HepG2 (cell line): ENCODE data around the gene KCNMA1. TPM values are rescaled to one million over a fixed set of nuclear protein-coding genes. Genes with fewer than 3 reads are reported as not detected.

Source experiments
- ATAC-seq: fragments of 200-7000 bp; cut with Tn5 transposase; 3 replicates; pipeline ENCODE4 v1.9.1; 2020; ENCODE audit warnings: mild to moderate bottlenecking, moderate library complexity
- BruUV-seq: library from RNA; stranded (reverse); fragments of 400-500 nt; replicated peaks from 2 replicates; lab custom pipeline; 2021; lab: Mats Ljungman, UMichigan
- CTCF ChIA-PET: fragments of 300-600 bp; formaldehyde crosslinking; extraction: SDS; loops from one replicate; lab custom pipeline; 2021; ENCODE audit warnings: low total read pairs, inconsistent platforms, low intra/inter-chr PET ratio; lab: Yijun Ruan, JAX
- POLR2A ChIA-PET: fragments of 350-600 bp; sonication (Branson Sonifier 250); formaldehyde crosslinking; loops from one replicate; lab custom pipeline; 2020; ENCODE audit warnings: antibody characterized with exemption, inconsistent platforms; lab: Yijun Ruan, JAX
- DNase-seq: peaks from one replicate; pipeline ENCODE4 v3.0.0-alpha.2; 2015; ENCODE audit warnings: low spot score
- FAIRE-seq: peaks from 3 replicates; lab custom pipeline; 2011; peaks lifted over from hg19 to GRCh38; lab: Jason Lieb, UNC
- H2AFZ ChIP-seq: one replicate; pipeline ENCODE4 v1.6.1; 2011; ENCODE audit warnings: low read length, inconsistent platforms
- H3K27ac ChIP-seq: fragments of 300-600 bp; 3 replicates; pipeline ENCODE4 v1.8.0; 2011; ENCODE audit warnings: mixed run types, mild to moderate bottlenecking, mixed read lengths, low read length, inconsistent platforms; ENCODE audit not compliant: insufficient read depth; ENCODE audit errors: extremely low read length
- H3K27me3 ChIP-seq, 2 experiments: fragments of 200-600 bp in 1 of 2; 2 replicates in 1 of 2; 3 replicates in 1 of 2; pipeline versions ENCODE4 v1.6.0 to v1.8.0; 2011; ENCODE audit warnings: low read length in 2 of 2, mild to moderate bottlenecking in 2 of 2, moderate library complexity in 2 of 2, inconsistent platforms in 1 of 2; ENCODE audit not compliant: insufficient read depth in 2 of 2, control insufficient read depth in 1 of 2
- H3K36me3 ChIP-seq, 2 experiments: fragments of 200-600 bp in 1 of 2; replicated peaks in 1 of 2; 2 replicates in 1 of 2; 3 replicates in 1 of 2; pipeline versions ENCODE4 v1.5.1 to v1.8.0; 2011; ENCODE audit warnings: low read length in 2 of 2, inconsistent platforms in 1 of 2; ENCODE audit not compliant: insufficient read depth in 2 of 2, control insufficient read depth in 1 of 2
- H3K4me1 ChIP-seq: 2 replicates; pipeline ENCODE4 v1.5.1; 2012; ENCODE audit warnings: low read length, inconsistent platforms; ENCODE audit not compliant: insufficient read depth
- H3K4me2 ChIP-seq: 2 replicates; pipeline ENCODE4 v1.6.0; 2011; ENCODE audit warnings: low read depth, low read length, inconsistent platforms
- H3K4me3 ChIP-seq, 3 experiments: fragments of 200-600 bp in 1 of 3; sonication (generic), shearing (Covaris generic) in 1 of 3; replicated peaks in 1 of 3; 2 replicates each; pipeline ENCODE4 v1.5.1; 2011 to 2016; ENCODE audit warnings: low read length in 3 of 3, inconsistent platforms in 2 of 3, low read depth in 2 of 3, mild to moderate bottlenecking in 2 of 3, control low read depth in 1 of 3, mixed read lengths in 1 of 3; ENCODE audit not compliant: insufficient read depth in 1 of 3
- H3K79me2 ChIP-seq: one replicate; pipeline ENCODE4 v1.6.1; 2011; ENCODE audit warnings: low read length, inconsistent platforms; ENCODE audit not compliant: insufficient read depth
- H3K9ac ChIP-seq: 2 replicates; pipeline ENCODE4 v1.6.0; 2011; ENCODE audit warnings: mild to moderate bottlenecking, low read depth, low read length, inconsistent platforms; ENCODE audit not compliant: insufficient read depth
- H3K9me3 ChIP-seq: 2 replicates; pipeline ENCODE4 v1.5.1; 2012; ENCODE audit warnings: mild to moderate bottlenecking, low read length
- H4K20me1 ChIP-seq: 2 replicates; pipeline ENCODE4 v1.6.0; 2011; ENCODE audit warnings: inconsistent platforms, mild to moderate bottlenecking, low read length, moderate library complexity; ENCODE audit not compliant: insufficient read depth
- CBX2 ChIP-seq, 2 experiments: fragments of 200-600 bp in 1 of 2; sonication (generic); formaldehyde crosslinking in 1 of 2; IDR thresholded peaks; 2 replicates each; pipeline versions ENCODE4 v1.7.0 to v1.8.1; 2018 to 2022; ENCODE audit warnings: low read depth in 2 of 2, low read length in 1 of 2, mild to moderate bottlenecking in 1 of 2, missing genetic modification reagents in 1 of 2
- CEBPG ChIP-seq: IDR thresholded peaks from 2 replicates; pipeline ENCODE4 v1.6.1; 2016
- DPF2 ChIP-seq: sonication (generic); formaldehyde crosslinking; IDR thresholded peaks from 2 replicates; pipeline ENCODE4 v1.4.0; 2020; ENCODE audit warnings: mild to moderate bottlenecking, low read depth, missing genetic modification reagents, borderline replicate concordance
- HINFP ChIP-seq: sonication (generic); formaldehyde crosslinking; IDR thresholded peaks from 2 replicates; pipeline ENCODE4 v1.4.0; 2020; ENCODE audit warnings: low read depth, mild to moderate bottlenecking, missing genetic modification reagents
- PHB2 ChIP-seq: fragments of 450-650 bp; IDR thresholded peaks from 2 replicates; pipeline ENCODE4 v1.6.1; 2018; ENCODE audit not compliant: partially characterized antibody
- SMYD3 ChIP-seq: sonication (generic); formaldehyde crosslinking; IDR thresholded peaks from 2 replicates; pipeline ENCODE4 v1.8.1; 2023; ENCODE audit warnings: mild to moderate bottlenecking, missing genetic modification reagents
- TBX2 ChIP-seq: sonication (generic); formaldehyde crosslinking; IDR thresholded peaks from 2 replicates; pipeline ENCODE4 v1.5.0; 2020; ENCODE audit warnings: missing genetic modification reagents, mild to moderate bottlenecking, borderline replicate concordance
- ZNF549 ChIP-seq: sonication (generic); formaldehyde crosslinking; IDR thresholded peaks from 2 replicates; pipeline ENCODE4 v1.5.0; 2020; ENCODE audit warnings: missing genetic modification reagents
- ZNF609 ChIP-seq: sonication (generic); formaldehyde crosslinking; IDR thresholded peaks from 2 replicates; pipeline ENCODE4 v1.4.0; 2020; ENCODE audit warnings: mild to moderate bottlenecking, missing genetic modification reagents, borderline replicate concordance
- WGBS: methylation state at CpG from one replicate; pipeline ENCODE4 v1.1.6; 2017; ENCODE audit warnings: low lambda C conversion rate; 5-methylcytosine and 5-hydroxymethylcytosine counted together
- in situ Hi-C: cut with HindIII; loops from 2 replicates; pipeline ENCODE4 v1.10.0; 2017; ENCODE audit warnings: low pct_unique_long_range_greater_than_20kb; ENCODE audit not compliant: extremely low pct_ligation_motif_present
- intact Hi-C: fragments of 100-400 bp; cut with micrococcal nuclease; formaldehyde crosslinking; loops from one replicate; pipeline ENCODE4 v1.10.0; 2022; ENCODE audit not compliant: unreplicated experiment
- polyA plus RNA-seq, 8 experiments: library from polyadenylated mRNA; depleted of rRNA in 3 of 8; stranded (reverse) in 7 of 8; unstranded in 1 of 8; fragments of >200 nt; fragmentation: Illumina TruSeq in 4 of 8; extraction: Trizol in 4 of 8; gene quantifications; 2 replicates each; pipeline versions ENCODE4 v1.2.1 to v1.2.3, GENCODE V29; 2011 to 2016; ENCODE audit warnings: low read depth in 4 of 8, missing spikeins in 1 of 8, mixed read lengths in 1 of 8; ENCODE audit not compliant: insufficient read depth in 1 of 8
- total RNA-seq, 5 experiments: library from RNA; depleted of rRNA; stranded (reverse); fragments of >200 nt; fragmentation: Illumina TruSeq; extraction: Trizol; gene quantifications; 2 replicates each; pipeline ENCODE4 v1.2.3, GENCODE V29; 2016; ENCODE audit warnings: low read depth in 1 of 5
- TF ChIP-seq, protein P1 (sequence below): sonication (generic); formaldehyde crosslinking; IDR thresholded peaks from 2 replicates; pipeline ENCODE4 v1.5.1; 2020; ENCODE audit warnings: missing genetic modification reagents, mild to moderate bottlenecking, borderline replicate concordance

Gene KCNMA1
- total and polyA plus RNA-seq, 2 of the 13 experiments (the other 11 are each of a cell fraction or from before 2014, with no cell fraction given): 0.02 TPM; not detected in 1

GRCh38 chr10:77034795-77035194 lies 602.8 kb downstream of the KCNMA1 start:
- H3K27me3 ChIP-seq: peaks cover 0 to 9% of the 10 kb centered on the region in 2 experiments; a peak in 1 of 5 replicates
- no peaks in the 10 kb centered on the region for H3K36me3 ChIP-seq
- ChIA-PET POLR2A (no interaction called here), CTCF (no interaction called here)
- H3K9ac ChIP-seq: no peak overlapping the region
- DNase-seq (no peak), FAIRE-seq (no peak), ATAC-seq (no peak)
- intact Hi-C loops: no loop called here
- H3K4me1 ChIP-seq: no peaks in the 10 kb centered on the region
- TF ChIP-seq TBX2: no peak
- no peaks in the 10 kb centered on the region for H3K79me2 ChIP-seq
- no TSS peak for BruUV-seq
- H3K4me3 ChIP-seq: no peak overlapping the region
- H3K9me3 ChIP-seq: no peaks in the 10 kb centered on the region
- 9% methylated on average over 4 of the region's 4 CpGs for WGBS
- in situ Hi-C loops: no loop called here
- H3K27ac ChIP-seq: no peak overlapping the region
- H4K20me1 ChIP-seq: no peaks in the 10 kb centered on the region
- no peak overlapping the region for H3K4me2 ChIP-seq
- H2AFZ ChIP-seq: no peak overlapping the region

DNA sequence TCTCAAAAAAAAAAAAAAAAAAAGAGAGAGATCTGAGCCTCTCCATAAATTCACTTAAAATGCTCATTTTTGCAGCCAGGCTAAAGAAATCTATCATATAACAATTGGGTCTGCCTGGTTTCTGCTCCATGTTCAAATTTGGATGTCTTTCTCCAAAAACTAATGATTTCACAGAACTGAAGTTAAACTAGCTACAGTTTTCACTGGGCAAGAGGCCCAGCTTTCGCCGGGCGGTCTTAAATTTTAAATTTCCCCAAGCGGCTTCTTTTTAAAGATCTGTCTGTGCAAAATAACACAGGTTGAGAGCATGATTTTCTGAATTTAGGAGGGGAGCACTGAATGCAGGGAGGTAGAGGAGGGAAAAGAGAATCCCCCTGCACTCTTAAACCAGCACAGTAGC lies 603.4 kb downstream of the KCNMA1 start:
- H3K27me3 ChIP-seq: peaks cover 0 to 6% of the 10 kb centered on the region in 2 experiments; a peak in 1 of 5 replicates
- H2AFZ ChIP-seq: no peak overlapping the region
- intact Hi-C loops: no loop called here
- TF ChIP-seq CBX2 (IDR thresholded peaks at IDR 0.05; ENCODE audit: low read depth, low read length) (no peak), CBX2 (CRISPR knock-in tag; IDR thresholded peaks at IDR 0.05; ENCODE audit: low read depth) (no peak), CEBPG (no peak), ZNF609 (CRISPR knock-in tag) (no peak), SMYD3 (CRISPR knock-in tag) (no peak), HINFP (CRISPR knock-in tag) (no peak), ZNF549 (CRISPR knock-in tag) (no peak), DPF2 (CRISPR knock-in tag) (no peak), PHB2 (no peak)
- TF ChIP-seq, protein P1, sequence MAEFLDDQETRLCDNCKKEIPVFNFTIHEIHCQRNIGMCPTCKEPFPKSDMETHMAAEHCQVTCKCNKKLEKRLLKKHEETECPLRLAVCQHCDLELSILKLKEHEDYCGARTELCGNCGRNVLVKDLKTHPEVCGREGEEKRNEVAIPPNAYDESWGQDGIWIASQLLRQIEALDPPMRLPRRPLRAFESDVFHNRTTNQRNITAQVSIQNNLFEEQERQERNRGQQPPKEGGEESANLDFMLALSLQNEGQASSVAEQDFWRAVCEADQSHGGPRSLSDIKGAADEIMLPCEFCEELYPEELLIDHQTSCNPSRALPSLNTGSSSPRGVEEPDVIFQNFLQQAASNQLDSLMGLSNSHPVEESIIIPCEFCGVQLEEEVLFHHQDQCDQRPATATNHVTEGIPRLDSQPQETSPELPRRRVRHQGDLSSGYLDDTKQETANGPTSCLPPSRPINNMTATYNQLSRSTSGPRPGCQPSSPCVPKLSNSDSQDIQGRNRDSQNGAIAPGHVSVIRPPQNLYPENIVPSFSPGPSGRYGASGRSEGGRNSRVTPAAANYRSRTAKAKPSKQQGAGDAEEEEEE (CRISPR knock-in tag): no peak

More for the DNA sequence above, 603.4 kb downstream of the KCNMA1 start:
- no peaks in the 10 kb centered on the region for H4K20me1 ChIP-seq
- ChIA-PET POLR2A (no interaction called here), CTCF (no interaction called here)
- no peak overlapping the region for H3K4me3 ChIP-seq
- FAIRE-seq: no peak
- H3K9ac ChIP-seq: no peak overlapping the region
- H3K36me3 ChIP-seq: no peaks in the 10 kb centered on the region
- 85% methylated on average over 4 of the region's 4 CpGs for WGBS
- no peak for DNase-seq
- no peak overlapping the region for H3K27ac ChIP-seq
- H3K4me2 ChIP-seq: no peak overlapping the region
- no peaks in the 10 kb centered on the region for H3K79me2 ChIP-seq
- H3K4me1 ChIP-seq: no peaks in the 10 kb centered on the region
- H3K9me3 ChIP-seq: no peaks in the 10 kb centered on the region
- ATAC-seq: no peak
- BruUV-seq: no TSS peak
- in situ Hi-C loops: no loop called here
